Measurements from ENCODE around the gene CIDEC.
"Not testable (repeated sequence)": the region's sequence is repeated elsewhere in the genome, so short reads cannot be mapped to it uniquely, and the experiment has no call there.

Gene CIDEC

DNA sequence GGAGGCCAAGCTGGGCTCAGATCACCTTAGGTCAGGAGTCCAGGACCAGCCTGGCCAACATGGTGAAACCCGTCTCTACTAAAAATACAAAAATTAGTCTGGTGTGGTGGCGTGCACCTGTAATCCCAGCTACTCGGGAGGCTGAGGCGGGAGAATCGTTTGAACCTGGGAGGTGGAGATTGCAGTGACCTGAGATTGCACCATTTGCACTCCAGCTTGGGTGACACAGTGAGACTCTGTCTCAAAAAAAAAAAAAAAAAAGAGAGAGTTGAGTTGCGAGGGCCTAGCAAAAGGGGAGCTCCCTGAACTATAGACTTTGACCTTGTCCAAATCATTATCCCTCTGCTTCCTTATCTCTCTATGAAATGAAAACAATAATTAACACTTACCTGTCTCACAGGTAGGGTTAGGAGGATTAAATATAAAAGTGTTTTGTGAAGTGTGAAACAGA is 20.9 kb upstream of the CIDEC start:
- not testable (repeated sequence) for DNase-seq

DNA sequence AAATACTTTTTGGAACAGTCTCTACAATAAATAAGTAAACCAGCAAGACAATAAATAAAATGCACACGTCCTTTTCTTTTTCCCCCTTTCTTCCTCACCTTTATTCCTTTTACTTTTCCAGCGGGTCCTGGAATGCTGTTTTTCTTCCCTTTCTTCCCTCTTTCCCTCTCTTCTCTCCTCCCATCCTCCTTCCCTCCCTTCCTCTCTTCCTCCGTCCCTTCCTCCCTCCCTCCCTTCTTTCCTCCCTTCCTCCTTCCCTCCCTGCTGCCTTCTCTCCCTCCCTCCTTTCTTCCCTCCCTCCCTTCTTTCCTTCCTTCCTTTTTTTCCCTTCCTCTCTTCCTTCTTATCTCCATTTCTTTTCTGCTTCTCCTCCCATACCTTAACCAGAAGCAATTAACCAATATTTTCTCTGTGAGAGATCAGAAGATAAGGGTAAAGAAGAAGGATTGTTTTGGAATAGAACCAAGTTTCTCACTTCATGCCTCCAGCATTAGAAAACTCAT is 19.3 kb upstream of the CIDEC start:
- no peak for DNase-seq

GRCh38 chr3:9898467-9899241 is 18.6 kb upstream of the CIDEC start:
- DNase-seq, result peak; percentile 45

- DNase-seq, result peak; percentile 66
Measured at GRCh38 chr3:9897408-9898372, 17.6 kb upstream of the CIDEC start.

GRCh38 chr3:9896755-9897407 is 16.8 kb upstream of the CIDEC start:
- peak; percentile 35 for DNase-seq

- DNase-seq, result not testable (repeated sequence)
Measured at GRCh38 chr3:9895715-9896114, 15.7 kb upstream of the CIDEC start.

DNA sequence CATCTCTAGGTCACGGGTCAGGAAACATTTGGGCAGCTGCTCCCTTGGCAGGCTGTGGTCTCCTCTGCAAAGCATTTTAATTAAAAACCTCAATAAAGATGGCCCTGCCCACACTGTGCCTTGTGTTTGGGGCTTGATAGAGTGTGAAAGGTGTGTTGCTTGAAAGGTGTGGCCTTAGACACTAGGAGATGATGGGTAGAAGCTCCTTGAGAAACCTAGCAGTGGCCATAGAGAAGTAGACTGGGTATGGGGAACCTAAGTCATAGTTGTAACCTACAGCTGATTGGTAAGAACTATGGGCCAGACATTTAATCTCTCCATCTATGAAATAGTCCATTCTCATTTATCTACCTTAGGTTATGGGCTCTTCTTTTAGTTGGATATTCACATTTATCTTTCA is 13.7 kb upstream of the CIDEC start:
- DNase-seq, result no peak

- no peak for DNase-seq
Measured at GRCh38 chr3:9891072-9891622, 11.1 kb upstream of the CIDEC start.

DNA sequence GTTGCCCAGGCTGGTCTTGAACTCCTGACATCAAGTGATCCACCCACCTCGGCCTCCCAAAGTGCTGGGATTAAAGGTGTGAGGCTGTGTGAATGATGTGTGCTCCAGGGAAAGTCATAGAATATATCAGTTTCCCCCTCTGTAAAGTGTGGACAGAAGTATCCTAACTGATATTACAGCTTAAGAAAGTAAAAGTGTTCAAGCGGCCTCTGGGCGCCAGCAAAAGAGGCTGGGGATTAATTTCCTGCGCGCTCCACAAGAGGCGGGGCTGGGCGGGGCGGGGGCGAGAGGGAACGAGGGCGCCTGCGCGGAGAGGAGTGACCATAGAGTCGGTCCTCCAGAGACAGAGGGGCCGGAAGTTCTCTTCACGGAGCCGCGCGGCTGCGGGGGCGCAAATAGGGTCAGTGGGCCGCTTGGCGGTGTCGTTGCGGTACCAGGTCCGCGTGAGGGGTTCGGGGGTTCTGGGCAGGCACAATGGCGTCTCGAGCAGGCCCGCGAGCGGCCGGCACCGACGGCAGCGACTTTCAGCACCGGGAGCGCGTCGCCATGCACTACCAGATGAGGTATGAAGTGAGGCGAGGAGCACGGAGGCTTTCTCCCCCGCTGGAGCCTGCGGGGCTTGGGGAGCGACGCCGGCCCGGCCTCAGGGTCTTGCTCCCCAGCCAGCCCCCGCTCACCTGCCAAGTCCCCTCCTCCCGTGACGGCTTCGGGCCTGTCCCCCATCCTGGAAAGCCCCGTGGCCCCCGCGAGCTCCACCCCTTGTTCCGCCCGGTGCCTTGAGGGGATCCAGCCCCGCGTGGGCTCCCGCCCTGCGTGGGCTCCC is 10.4 kb upstream of the CIDEC start, which contains the start of gene JAGN1:
Gene JAGN1 (plus strand): TSS at position 362 of the 823 bp plus-strand sequence. CDS start 113 bp downstream, at position 475.
- DNase-seq, result peak; percentile 73

- no peak for DNase-seq
Measured at GRCh38 chr3:9889405-9889804, 9.4 kb upstream of the CIDEC start.

GRCh38 chr3:9888540-9888939 is 8.5 kb upstream of the CIDEC start:
- no peak for DNase-seq

- DNase-seq, result no peak
Measured at GRCh38 chr3:9887480-9887879, 7.4 kb upstream of the CIDEC start.

DNA sequence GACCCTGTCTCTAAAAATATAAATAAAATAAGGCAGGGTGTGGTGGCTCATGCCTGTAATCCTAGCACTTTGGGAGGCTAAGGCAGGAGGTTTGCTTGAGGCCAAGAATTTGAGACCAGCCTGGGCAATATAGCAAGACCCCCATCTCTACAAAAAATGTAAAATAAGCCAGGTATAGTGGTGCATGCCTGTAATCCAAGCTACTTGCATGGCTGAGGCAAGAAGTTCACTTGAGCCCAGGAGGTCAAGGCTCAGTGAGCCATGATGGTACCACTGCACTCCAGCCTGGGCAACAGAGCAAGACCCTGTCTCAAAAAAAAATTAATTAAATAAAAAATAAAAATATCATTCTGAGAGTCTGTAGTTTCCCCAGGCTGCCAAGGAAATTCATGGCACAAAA is 6.3 kb upstream of the CIDEC start:
- DNase-seq, result no peak

GRCh38 chr3:9884555-9885165 is 4.6 kb upstream of the CIDEC start:
- peak; percentile 91 for DNase-seq

DNA sequence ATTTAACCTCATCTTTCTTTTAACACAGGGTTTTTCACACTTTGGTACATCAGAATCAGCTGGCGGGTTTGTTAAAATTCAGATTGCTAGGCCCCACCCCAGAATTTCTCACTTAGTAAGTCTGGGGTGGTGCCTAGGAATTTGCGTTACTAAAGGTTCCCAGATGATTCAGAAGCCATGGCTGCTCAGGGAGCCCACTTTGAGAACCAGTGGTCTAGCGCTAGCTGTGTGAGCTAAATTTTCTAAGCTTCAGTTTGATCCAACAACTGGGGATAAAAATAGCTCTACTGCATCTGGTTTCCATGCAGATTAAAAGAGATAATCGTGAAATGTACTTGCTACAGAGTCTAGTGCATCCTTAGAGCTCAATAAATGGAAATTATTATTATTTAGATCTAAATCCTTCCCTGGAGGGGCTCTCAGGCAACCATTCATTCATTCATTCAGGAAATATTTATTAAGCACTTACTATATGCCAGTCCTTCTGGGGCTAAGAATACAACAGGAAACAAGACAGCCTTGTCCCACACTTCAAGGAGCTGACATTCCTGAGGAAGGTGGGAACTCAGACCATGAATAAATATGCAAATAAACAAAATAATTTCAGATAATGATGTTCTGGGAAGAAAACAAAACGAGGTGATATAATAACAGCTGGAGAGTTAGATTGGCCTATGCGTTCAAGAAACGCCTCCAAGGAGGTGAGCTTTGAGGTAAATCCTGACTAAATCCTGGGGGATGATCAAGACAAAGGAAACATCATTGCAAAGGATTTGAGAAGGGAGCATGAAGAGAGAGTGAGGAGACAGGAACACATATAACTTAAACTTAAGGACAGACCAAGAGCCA is 3.9 kb upstream of the CIDEC start:
- no peak for DNase-seq

- no peak for DNase-seq
Measured at GRCh38 chr3:9881441-9881840, 1.4 kb upstream of the CIDEC start.

GRCh38 chr3:9878700-9879099 is 1.4 kb downstream of the CIDEC start:
- DNase-seq, result no peak

- DNase-seq, result no peak
Measured at GRCh38 chr3:9876991-9877390, 3.1 kb downstream of the CIDEC start.

DNA sequence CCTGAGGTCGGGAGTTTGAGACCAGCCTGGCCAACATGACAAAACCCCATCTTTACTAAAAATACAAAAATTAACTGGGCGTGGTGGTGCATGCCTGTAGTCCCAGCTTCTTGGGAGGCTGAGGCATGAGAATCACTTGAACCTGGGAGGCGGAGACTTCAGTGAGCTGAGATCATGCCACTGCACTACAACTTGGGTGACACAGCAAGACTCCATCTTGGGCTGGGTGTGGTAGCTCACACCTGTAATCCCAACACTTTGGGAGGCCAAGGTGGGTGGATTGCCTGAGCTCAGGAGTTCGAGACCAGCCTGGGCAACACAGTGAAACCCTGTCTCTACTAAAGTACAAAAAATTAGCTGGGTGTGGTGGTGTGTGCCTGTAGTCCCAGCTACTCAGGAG is 3.8 kb downstream of the CIDEC start:
- DNase-seq, result not testable (repeated sequence)

DNA sequence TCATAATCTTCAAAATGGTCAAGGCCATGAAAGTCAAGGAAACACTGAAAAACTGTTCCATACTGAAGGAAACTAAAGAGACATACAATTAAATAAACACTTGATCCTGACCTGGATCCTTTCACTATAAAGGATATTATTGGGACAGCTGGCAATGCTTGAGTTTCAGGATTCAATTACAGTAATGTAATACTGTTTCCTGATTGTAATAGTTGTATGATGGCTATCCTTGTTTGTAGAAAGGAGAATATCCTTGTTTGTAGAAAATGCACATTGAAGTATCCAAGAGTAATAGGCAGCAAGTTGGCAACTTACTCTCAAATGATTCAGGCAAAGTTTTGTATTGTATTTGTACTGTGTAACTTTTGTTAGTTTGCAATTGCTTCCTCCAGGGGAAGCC is 4.6 kb downstream of the CIDEC start:
- DNase-seq, result no peak
